GM19035 (cell line): ENCODE data around the gene TBCEL.

Experiments used
- ATAC-seq: cut with Tn5 transposase; IDR thresholded peaks from one replicate; pipeline ENCODE4 v1.9.1; 2021; ENCODE audit not compliant: unreplicated experiment

Gene TBCEL

GRCh38 chr11:121132211-121132976 lies 108.5 kb downstream of the TBCEL start:
- no peak for ATAC-seq

DNA sequence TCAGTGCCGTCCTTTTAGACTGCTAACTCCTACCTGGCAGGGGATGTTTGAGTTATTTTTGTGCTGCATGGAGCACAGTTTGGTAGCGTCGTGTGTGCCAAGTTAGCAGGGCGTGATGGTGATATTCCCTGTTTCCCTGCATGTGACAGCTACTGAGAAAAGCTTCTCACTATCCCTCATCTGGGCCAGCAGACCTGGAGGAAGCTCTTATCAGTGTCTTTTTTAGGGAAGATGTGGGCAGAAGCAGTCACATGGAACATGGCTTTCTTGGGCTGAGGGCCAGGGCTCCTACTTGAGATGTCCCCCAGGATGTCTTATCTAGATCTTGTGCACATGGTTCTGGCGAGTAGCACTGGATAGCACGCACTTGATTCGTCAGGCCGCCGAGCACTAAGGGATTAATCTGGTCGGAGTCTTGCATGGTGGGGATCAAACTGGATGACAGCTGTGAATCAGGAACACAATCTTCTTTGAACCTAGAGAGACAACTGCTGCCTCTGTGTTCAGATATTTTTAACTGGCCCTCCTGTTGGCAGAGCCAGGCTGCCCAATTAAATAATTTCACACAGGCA lies 110.9 kb downstream of the TBCEL start:
- no peak for ATAC-seq

DNA sequence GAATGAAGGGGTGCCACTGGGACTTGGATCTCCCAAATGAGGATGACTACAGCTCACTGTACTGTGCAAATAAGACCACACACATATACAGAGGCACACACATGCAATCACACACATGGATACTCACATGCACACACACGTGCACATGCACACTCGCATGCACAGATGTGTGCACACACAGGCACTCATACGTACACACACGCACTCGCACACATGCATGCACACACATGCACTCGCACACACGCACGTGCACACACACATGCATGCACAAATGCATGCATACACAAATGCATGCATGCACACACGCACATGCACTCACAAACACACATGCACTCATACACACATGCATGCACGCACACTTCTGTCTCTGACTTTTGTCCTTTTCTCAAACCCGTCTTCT lies 113.1 kb downstream of the TBCEL start:
- ATAC-seq, result no peak

DNA sequence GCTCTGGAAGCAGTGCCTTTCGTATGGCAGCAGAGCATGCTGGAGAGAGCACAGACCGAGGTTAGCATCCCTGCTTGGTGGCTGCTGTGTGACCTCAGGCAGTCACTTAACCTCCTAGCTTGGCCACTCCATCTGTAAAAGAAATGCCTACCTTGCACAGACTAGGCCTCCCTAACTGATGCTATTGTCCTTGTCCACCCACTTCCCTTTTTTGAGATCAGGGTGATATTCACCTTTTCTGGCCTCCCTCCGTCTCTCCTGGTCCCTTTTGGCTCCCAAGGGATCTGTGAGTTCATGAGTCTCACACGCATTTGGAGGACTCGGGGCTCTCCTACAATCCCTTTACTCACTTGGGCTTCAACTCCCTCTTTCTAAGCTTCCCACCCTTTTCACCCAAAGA lies 114.4 kb downstream of the TBCEL start:
- no peak for ATAC-seq

- no peak for ATAC-seq
These were observed 116.5 kb downstream of the TBCEL start for GRCh38 chr11:121140369-121140768.
